Pancreas (tissue), 10 donors: ENCODE results near the gene SREBF1. TPM values are rescaled to one million over a fixed set of nuclear protein-coding genes. Genes with fewer than 3 reads are reported as not detected.

Experiments
- ATAC-seq, 4 donors: fragments of 200-7000 bp; cut with Tn5 transposase; one replicate each; pipeline versions ENCODE4 v1.8.0 to v1.9.1; 2020; ENCODE audit warnings: mild to moderate bottlenecking in 4 of 4, moderate library complexity in 4 of 4
- DNase-seq, 6 donors: peaks; one replicate each; pipeline ENCODE4 v3.0.0-alpha.2; 2020
- FAIRE-seq: peaks from 2 replicates; lab custom pipeline; 2012; peaks lifted over from hg19 to GRCh38; lab: Jason Lieb, UNC
- H3K27ac ChIP-seq, 4 donors: fragments of 200-600 bp; sonication (generic); 1 replicate in 3 of 4; 2 replicates in 1 of 4; pipeline versions ENCODE4 v1.5.0 to v1.8.0; 2020
- H3K27me3 ChIP-seq, 4 donors: fragments of 200-600 bp; one replicate each; pipeline ENCODE4 v1.8.0; 2021
- H3K36me3 ChIP-seq, 3 donors: fragments of 200-600 bp; sonication (generic) in 1 of 3; one replicate each; pipeline versions ENCODE4 v1.5.0 to v1.8.0; 2020 to 2021
- H3K4me1 ChIP-seq, 3 donors: fragments of 200-600 bp; one replicate each; pipeline ENCODE4 v1.8.0; 2021
- H3K4me3 ChIP-seq, 4 donors: fragments of 200-600 bp; sonication (generic) in 2 of 4; one replicate each; pipeline versions ENCODE4 v1.5.0 to v1.8.0; 2020 to 2021
- H3K9me3 ChIP-seq, 4 donors: fragments of 200-600 bp; one replicate each; pipeline ENCODE4 v1.8.0; 2021
- CTCF ChIP-seq, 4 donors: fragments of 200-600 bp; sonication (generic) in 3 of 4; IDR thresholded peaks; one replicate each; pipeline versions ENCODE4 v1.5.0 to v1.8.0; 2021; ENCODE audit warnings: antibody characterized with exemption in 4 of 4
- whole genome bisulfite sequencing, 2 donors: extraction: QIAGEN DNeasy Blood & Tissue Kit; methylation state at CpG; one replicate each; pipeline ENCODE4 v1.1.7; 2013; 5-methylcytosine and 5-hydroxymethylcytosine counted together
- intact Hi-C, 3 donors: fragments of 100-400 bp; cut with DNase I; formaldehyde crosslinking; loops; one replicate each; pipeline versions ENCODE4 v1.11.1 to v1.14.2; 2022
- polyA plus RNA-seq, 2 donors: library from polyadenylated mRNA; stranded (reverse); fragments of 200-250 nt; gene quantifications; one replicate each; pipeline ENCODE4 v1.2.3, GENCODE V29; 2013
- total RNA-seq, 6 donors: library from RNA; stranded (reverse); fragmentation: NEBNext Ultra II Directional in 4 of 6; extraction: Animal tissue kit (Norgen Biotek cat#: 25700) in 4 of 6; gene quantifications; one replicate each; pipeline versions ENCODE4 v1.2.1 to v1.2.4, GENCODE V29; 2021 to 2023
- donor health status: healthy with polysubstance abuse.
- donor health status: DM: no; HTN: no; CAD: no; lungs with moderate emphysema.
- donor health status: DM: no; HTN: no; CAD: no.
- donor health status: control.
- donor health status: control.
- donor health status: Bipolar disorder and iron deficiency.
- donor health status: DM: yes; HTN: yes; CAD: no.
- donor health status: DM: no; HTN: no; CAD: no.
- donor health status: DM: no; HTN: no; CAD: no.
- donor health status: DM: yes; HTN: yes; CAD: no.

The SREBF1 gene
- total and polyA plus RNA-seq, 8 donors, result 12.0 to 77.5 (median 32.3) TPM

- Histone ChIP-seq H3K4me3 (peak overlapping the region in 2 of 4 donors; percentile 72 to 90), H3K36me3 (no peaks in the 10 kb centered on the region), H3K27ac (peak overlapping the region; percentile 98 to 100 (median 99)), H3K4me1 (peaks cover 41 to 64% (median 56%) of the 10 kb centered on the region in 3 donors), H3K9me3 (no peaks in the 10 kb centered on the region), H3K27me3 (no peaks in the 10 kb centered on the region)
- no peak for TF ChIP-seq CTCF (IDR thresholded peaks at IDR 0.05)
- ATAC-seq, result no peak
- WGBS, 2 donors, result 43 to 45% methylated on average over 3 of the region's 3 CpGs
- no peak for FAIRE-seq
- DNase-seq, result peak in 2 of 6 donors; percentile 39 to 40
- intact Hi-C loops, result no loop called here
Measured at GRCh38 chr17:17837380-17837821, 615 bp upstream of the SREBF1 start.

GRCh38 chr17:17836250-17836817 lies 452 bp downstream of the SREBF1 start:
- 0% methylated on average over 46 to 69 of the region's 69 CpGs for WGBS, 2 donors
- no peaks in the 10 kb centered on the region for H3K36me3 ChIP-seq
- TF ChIP-seq CTCF (IDR thresholded peaks at IDR 0.05), result no peak
- peaks cover 31 to 54% (median 46%) of the 10 kb centered on the region in 3 donors for H3K4me1 ChIP-seq
- ATAC-seq (peak; percentile 77 to 83 (median 82)), FAIRE-seq (no peak), DNase-seq (peak; percentile 97 to 100 (median 99))
- no peaks in the 10 kb centered on the region for H3K9me3 ChIP-seq
- intact Hi-C loops, result no loop called here
- no peaks in the 10 kb centered on the region for H3K27me3 ChIP-seq
- peak overlapping the region; percentile 45 to 90 (median 72) for H3K4me3 ChIP-seq
- H3K27ac ChIP-seq, result peak overlapping the region; percentile 98 to 100 (median 99)

- no peaks in the 10 kb centered on the region for H3K36me3 ChIP-seq
- H3K27me3 ChIP-seq, result no peaks in the 10 kb centered on the region
- WGBS, 2 donors, result 19 to 24% methylated on average over 25 of the region's 25 CpGs
- intact Hi-C loops, result no loop called here
- no peak for TF ChIP-seq CTCF (IDR thresholded peaks at IDR 0.05)
- DNase-seq (peak in 2 of 6 donors; percentile 50 to 55), FAIRE-seq (no peak), ATAC-seq (no peak)
- peak overlapping the region in 2 of 4 donors; percentile 72 to 90 for H3K4me3 ChIP-seq
- H3K9me3 ChIP-seq, result no peaks in the 10 kb centered on the region
- peak overlapping the region; percentile 98 to 100 (median 99) for H3K27ac ChIP-seq
- H3K4me1 ChIP-seq, result peaks cover 25 to 49% (median 39%) of the 10 kb centered on the region in 3 donors
Measured at GRCh38 chr17:17835415-17836249, 1.2 kb downstream of the SREBF1 start.

GRCh38 chr17:17834974-17835373 lies 1.8 kb downstream of the SREBF1 start:
- ATAC-seq (no peak), DNase-seq (no peak), FAIRE-seq (no peak)
- TF ChIP-seq CTCF (IDR thresholded peaks at IDR 0.05), result no peak
- H3K4me3 ChIP-seq, result peak overlapping the region in 1 of 4 donors; percentile 90
- H3K4me1 ChIP-seq, result peaks cover 22 to 50% (median 36%) of the 10 kb centered on the region in 3 donors
- no peak overlapping the region for H3K27ac ChIP-seq
- intact Hi-C loops, result no loop called here
- H3K27me3 ChIP-seq, result no peaks in the 10 kb centered on the region
- H3K36me3 ChIP-seq, result no peaks in the 10 kb centered on the region
- no peaks in the 10 kb centered on the region for H3K9me3 ChIP-seq
- 69 to 71% methylated on average over 4 of the region's 4 CpGs for WGBS, 2 donors
